SH-SY5Y (cell line): ENCODE results near the gene CHCT1.
A peak's percentile ranks its signal among the peaks of the same experiment; 100 is the strongest.

Experiments used
- GATA2 ChIP-seq: IDR thresholded peaks from 2 replicates; pipeline ENCODE4 v1.6.1; 2011; ENCODE audit warnings: mild to moderate bottlenecking, low read depth, low read length
- GATA3 ChIP-seq: IDR thresholded peaks from 2 replicates; pipeline ENCODE4 v1.6.1; 2011; ENCODE audit warnings: low read depth, mild to moderate bottlenecking, low read length, moderate library complexity

CHCT1 gene

GRCh38 chr17:60422162-60422665, at the start of gene CHCT1:
CHCT1 (plus strand) TSS chr17:60422489; CDS start chr17:60422593, 104 bp downstream.
- no peak for TF ChIP-seq GATA3
- no peak for TF ChIP-seq GATA2

DNA sequence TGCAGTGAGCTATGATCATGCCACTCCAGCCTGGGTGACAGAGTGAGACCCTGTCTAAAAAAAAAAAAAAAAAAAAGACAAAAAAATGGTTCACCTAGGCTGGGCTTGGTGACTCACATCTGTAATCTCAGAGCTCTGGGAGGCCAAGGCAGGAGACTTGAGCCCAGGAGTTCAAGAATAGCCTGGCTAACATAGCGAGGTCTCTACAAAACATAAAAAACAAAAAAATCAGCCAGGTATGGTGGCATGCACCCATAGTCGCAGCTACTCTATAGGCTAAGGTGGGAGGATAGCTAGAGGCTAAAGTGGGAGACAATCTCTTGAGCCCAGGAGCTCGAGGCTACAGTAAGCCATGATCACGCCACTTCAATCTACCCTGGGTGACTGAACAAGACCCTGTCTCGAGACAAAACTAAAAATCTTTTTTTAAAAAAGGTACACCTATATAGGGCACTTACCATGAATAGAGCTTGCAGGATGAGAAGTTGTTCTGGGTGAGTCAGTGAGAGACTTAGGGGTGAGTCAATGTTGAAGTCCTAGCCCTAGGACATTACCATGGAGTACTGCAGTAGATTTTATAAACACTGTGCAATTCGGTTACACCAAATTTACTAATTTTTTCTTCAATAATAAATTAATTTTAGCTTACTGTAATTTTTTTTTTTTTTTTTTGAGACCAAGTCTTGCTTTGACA, 49.4 kb upstream of the CHCT1 start:
- TF ChIP-seq GATA3 = no peak
- TF ChIP-seq GATA2 = no peak

- peak; percentile 98 for TF ChIP-seq GATA2
- TF ChIP-seq GATA3 = peak; percentile 88
Measured at GRCh38 chr17:60381958-60382357, 40.3 kb upstream of the CHCT1 start.

GRCh38 chr17:60383379-60383778, 38.9 kb upstream of the CHCT1 start:
- TF ChIP-seq GATA2 = no peak
- no peak for TF ChIP-seq GATA3

DNA sequence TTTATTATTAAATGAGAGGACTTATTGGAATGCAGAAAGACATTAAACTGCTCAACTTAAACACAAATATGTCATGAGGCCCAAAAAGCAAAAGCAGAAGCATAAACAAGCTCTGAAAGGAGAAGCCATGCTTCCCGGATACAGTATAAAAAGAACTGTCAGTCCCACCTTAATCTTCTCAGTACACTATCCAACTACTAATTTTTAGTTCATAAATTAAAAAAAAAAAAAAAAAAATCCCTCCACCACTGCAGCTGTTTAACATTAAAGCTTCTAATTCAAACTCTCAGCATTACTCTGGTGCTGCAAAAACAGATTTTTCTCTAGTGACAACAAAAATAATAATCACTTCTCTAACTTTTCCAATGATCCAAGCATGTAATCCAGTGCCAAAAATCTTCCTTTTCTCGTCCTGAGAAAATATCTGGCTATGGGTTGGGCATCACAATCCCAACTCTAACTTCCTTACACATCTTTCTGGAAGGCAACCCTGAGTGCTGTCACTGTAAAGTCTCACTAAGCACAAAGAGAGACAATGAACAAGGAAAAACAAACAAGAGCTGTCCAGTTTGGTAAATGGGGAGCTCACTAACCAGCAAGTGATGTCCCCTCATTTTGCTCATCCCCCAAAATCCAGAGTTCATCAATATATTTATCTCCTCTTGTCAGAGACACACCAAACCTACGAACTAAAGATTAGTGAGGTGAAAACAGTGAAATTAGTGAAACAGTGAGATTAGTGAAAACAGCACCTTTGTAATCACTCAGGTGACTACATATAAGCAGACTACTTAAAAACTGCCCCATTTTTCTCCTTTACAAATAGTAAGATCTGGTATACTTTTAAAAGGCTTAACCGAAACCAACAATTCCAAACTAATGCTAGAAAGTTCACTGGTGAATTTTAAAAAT, 35.9 kb upstream of the CHCT1 start:
- TF ChIP-seq GATA3 (no peak), GATA2 (no peak)

- TF ChIP-seq GATA2 = no peak
- no peak for TF ChIP-seq GATA3
Measured at GRCh38 chr17:60387666-60388065, 34.6 kb upstream of the CHCT1 start.

DNA sequence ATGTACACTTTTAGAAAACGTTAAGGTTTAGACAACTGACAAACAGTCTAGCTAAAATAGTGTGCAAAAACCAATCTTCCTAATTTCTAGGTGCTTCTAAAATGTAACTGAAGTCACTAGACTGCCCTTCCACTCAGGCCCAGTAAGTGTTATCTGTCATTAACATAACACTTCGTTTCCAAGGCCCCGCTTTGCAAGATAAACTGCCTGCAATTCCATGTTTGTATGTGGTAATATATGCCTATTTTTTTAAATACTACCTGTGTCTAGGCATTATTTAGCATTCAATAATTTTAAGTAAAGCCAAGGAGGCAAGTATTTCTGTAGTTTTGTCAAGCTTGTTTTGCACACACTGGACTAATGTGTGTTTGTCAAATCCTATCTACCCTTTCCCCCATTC, 33.5 kb upstream of the CHCT1 start:
- TF ChIP-seq GATA2 = no peak

GRCh38 chr17:60390186-60390585, 32.1 kb upstream of the CHCT1 start:
- no peak for TF ChIP-seq GATA3
- TF ChIP-seq GATA2 = no peak

DNA sequence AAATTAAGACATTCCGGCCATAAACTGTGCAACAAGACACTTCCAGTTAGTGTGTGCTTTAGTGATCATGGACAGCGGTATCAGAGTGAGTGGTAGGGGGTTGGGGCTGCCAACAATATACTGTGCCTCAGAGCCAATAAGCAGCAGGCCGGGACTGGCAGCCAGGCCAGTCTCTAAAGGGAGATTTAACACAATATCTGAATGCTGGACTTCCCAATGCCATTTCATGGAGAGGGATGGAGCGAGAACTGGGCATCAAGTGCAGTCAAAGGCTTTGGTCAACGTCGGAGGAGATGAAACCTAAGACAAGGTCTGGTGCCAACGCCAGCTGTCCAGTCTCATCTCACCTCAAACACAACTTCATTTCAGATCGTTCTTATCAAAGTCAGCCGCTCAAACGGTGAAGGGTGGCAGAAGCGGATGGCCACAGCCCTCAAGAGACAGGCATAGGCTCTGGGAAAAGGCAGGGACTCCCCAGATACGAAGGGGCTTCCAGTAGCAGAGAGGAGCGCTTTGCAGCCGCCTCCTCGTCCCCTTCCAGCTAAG, 31.3 kb upstream of the CHCT1 start:
- TF ChIP-seq GATA2 (no peak), GATA3 (no peak)

DNA sequence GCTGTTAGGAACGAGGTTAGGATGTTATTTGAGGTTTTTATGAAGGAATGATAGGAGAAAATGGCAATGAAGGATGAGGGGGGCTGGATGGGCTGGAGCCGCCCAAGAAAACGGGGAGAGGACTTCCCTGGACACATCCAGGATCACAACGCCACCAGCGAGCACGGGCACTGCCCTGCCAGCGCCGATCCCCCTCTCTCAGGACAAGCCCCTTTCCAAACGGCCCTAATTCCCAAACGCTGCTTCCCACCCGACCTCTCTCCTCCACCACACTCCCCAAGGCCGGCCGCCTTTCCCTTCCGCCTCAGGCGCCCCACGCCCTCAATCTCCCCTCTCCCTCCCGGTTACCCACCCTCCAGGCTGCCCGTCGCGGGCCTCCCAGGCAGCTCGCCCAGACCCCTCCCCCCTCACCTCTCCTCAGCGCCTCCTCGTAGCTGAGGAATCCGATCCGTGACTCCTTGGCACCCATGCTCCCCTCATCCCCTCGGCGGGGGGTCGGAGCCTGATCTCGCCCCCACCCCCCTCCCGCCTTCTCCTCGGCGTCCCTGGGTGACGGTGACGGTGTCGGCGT, 30.7 kb upstream of the CHCT1 start:
- TF ChIP-seq GATA3 (no peak), GATA2 (no peak)

DNA sequence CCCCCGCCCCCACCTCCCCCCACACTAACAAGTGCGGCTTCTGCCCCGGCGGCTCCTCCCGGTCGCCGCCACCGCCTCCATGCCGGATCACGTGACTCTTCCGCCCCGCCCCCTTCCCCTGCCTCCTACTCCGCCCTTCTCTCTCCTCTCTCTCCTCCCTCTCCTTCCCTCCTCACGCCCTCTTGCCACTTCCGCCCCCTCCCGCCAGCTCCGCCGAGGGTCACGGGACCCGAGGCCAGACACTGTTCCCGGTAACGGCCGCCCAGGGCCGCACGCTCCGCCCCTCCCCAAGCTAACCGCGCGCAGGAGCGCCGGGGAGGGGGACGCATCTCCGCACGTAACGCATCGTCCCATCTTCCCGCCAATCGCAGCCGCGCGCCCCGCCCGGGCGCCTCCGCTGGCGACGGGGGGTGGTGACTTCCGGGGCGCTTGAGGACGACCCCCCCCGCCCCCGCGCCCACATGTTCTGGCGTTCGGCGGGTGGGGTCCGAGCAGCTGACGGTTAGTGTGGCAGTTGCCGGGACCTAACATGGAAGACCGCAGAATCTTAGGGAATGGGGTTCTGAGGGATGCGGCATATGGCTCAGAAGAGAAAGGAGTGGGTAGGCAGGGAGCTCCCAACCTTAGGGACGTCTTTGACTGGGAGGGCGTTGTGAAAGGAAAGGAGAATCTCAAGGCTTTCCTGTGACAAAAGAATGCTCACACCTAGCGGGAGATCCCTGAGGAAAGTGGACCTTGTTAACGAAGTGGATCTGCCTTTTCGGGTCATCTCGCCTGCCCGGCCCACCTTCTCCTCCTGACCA, 30.0 kb upstream of the CHCT1 start, which contains the start of gene USP32:
USP32 (minus strand) TSS at position 92 of the 803 bp plus-strand sequence. CDS start 194 bp downstream, outside the sequence.
- TF ChIP-seq GATA3 (no peak), GATA2 (peak; percentile 56; the same call in 1 of the 2 replicates)

GRCh38 chr17:60392845-60393702, 29.2 kb upstream of the CHCT1 start:
- no peak for TF ChIP-seq GATA2
